ENCODE measurements around the gene HLA-DMA.

Gene HLA-DMA

GRCh38 chr6:32905078-32905477, 47.8 kb downstream of the HLA-DMA start:
- Histone ChIP-seq H3K4me1 (ENCODE audit: control insufficient read depth, insufficient read depth, low read length) (peaks cover 5% of the 10 kb centered on the region), H3K27me3 (ENCODE audit: control insufficient read depth, insufficient read depth, low read length) (no peaks in the 10 kb centered on the region), H3K4me3 (ENCODE audit: low read length) (no peak overlapping the region), H3K36me3 (ENCODE audit: insufficient read depth, low read length) (peaks cover 6% of the 10 kb centered on the region), H3K9ac (ENCODE audit: low read depth, low read length) (no peak overlapping the region), H3K4me2 (ENCODE audit: low read length) (no peak overlapping the region), H3K9me3 (replicated peaks; ENCODE audit: low read length) (no peaks in the 10 kb centered on the region)

GRCh38 chr6:32903952-32904351, 48.9 kb downstream of the HLA-DMA start:
- Histone ChIP-seq H3K9me3 (replicated peaks; ENCODE audit: low read length) (no peaks in the 10 kb centered on the region), H3K4me1 (ENCODE audit: control insufficient read depth, insufficient read depth, low read length) (peaks cover 5% of the 10 kb centered on the region), H3K4me3 (ENCODE audit: low read length) (no peak overlapping the region), H3K9ac (ENCODE audit: low read depth, low read length) (no peak overlapping the region), H3K27me3 (ENCODE audit: control insufficient read depth, insufficient read depth, low read length) (no peaks in the 10 kb centered on the region), H3K4me2 (ENCODE audit: low read length) (no peak overlapping the region), H3K36me3 (ENCODE audit: insufficient read depth, low read length) (peaks cover 6% of the 10 kb centered on the region)
